Ovary (tissue), 9 donors: Measurements from ENCODE around the gene PANK4. TPM values are rescaled to one million over a fixed set of nuclear protein-coding genes. Genes with fewer than 3 reads are reported as not detected.

Experiments used
- DNase-seq, 5 donors: peaks; one replicate each; pipeline ENCODE4 v3.0.0-alpha.2; 2019 to 2020
- H3K27ac ChIP-seq, 2 donors: fragments of 200-600 bp; one replicate each; pipeline versions ENCODE4 v1.5.1 to v1.8.0; 2019 to 2022
- H3K27me3 ChIP-seq: fragments of 200-600 bp; one replicate; pipeline ENCODE4 v1.8.0; 2022
- H3K36me3 ChIP-seq: fragments of 200-600 bp; sonication (generic); one replicate; pipeline ENCODE4 v1.5.1; 2019
- H3K4me1 ChIP-seq: one replicate; pipeline ENCODE4 v1.8.1; 2013; ENCODE audit warnings: mild to moderate bottlenecking, moderate library complexity; ENCODE audit not compliant: insufficient read depth
- H3K4me3 ChIP-seq: fragments of 200-600 bp; sonication (generic); one replicate; pipeline ENCODE4 v1.5.1; 2017
- H3K9me3 ChIP-seq, 2 donors: fragments of 200-600 bp in 1 of 2; sonication (generic) in 1 of 2; one replicate each; pipeline versions ENCODE4 v1.5.1 to v1.8.1; 2013 to 2019; ENCODE audit warnings: mild to moderate bottlenecking in 1 of 2, moderate library complexity in 1 of 2
- CTCF ChIP-seq, 3 donors: fragments of 450-650 bp in 2 of 3; fragments of 200-600 bp in 1 of 3; IDR thresholded peaks; one replicate each; pipeline versions ENCODE4 v1.5.1 to v1.8.0; 2016 to 2022; ENCODE audit warnings: antibody characterized with exemption in 3 of 3, mild to moderate bottlenecking in 1 of 3
- EP300 ChIP-seq: sonication (generic); formaldehyde crosslinking; IDR thresholded peaks from one replicate; pipeline ENCODE4 v1.6.1; 2017; ENCODE audit warnings: antibody characterized with exemption
- POLR2A ChIP-seq: fragments of 450-650 bp; IDR thresholded peaks from one replicate; pipeline ENCODE4 v1.6.1; 2017; ENCODE audit warnings: antibody characterized with exemption, mild to moderate bottlenecking, moderate library complexity
- WGBS, 3 donors: extraction: QIAGEN DNeasy Blood & Tissue Kit in 1 of 3; methylation state at CpG; one replicate each; pipeline versions ENCODE4 v1.1.5 to v1.1.7; 2013 to 2017; 5-methylcytosine and 5-hydroxymethylcytosine counted together
- intact Hi-C, 4 donors: fragments of 100-400 bp; cut with DNase I; formaldehyde crosslinking; loops; one replicate each; pipeline versions ENCODE4 v1.11.0 to v1.15.1; 2022 to 2023
- polyA plus RNA-seq, 2 donors: library from polyadenylated mRNA; stranded (reverse); fragments of 200-250 nt in 1 of 2; fragments of 350-450 nt in 1 of 2; fragmentation: Illumina TruSeq in 1 of 2; extraction: RNeasy Lipid Tissue Mini Kit (QIAGEN cat#74804) in 1 of 2; gene quantifications; one replicate each; pipeline ENCODE4 v1.2.3, GENCODE V29; 2013 to 2014
- total RNA-seq, 7 donors: library from RNA; depleted of rRNA in 2 of 7; stranded (reverse); fragments of >200 nt in 2 of 7; fragmentation: NEBNext Ultra II Directional in 3 of 7; extraction: Animal tissue kit (Norgen Biotek cat#: 25700) in 3 of 7; gene quantifications; one replicate each; pipeline versions ENCODE4 v1.1.0 to v1.2.4, GENCODE V29; 2016 to 2023
- donor health status: DM: no; HTN: no; CAD: no; lungs with moderate emphysema.
- donor health status: DM: no; HTN: no; CAD: no.
- donor health status: Bipolar disorder and iron deficiency.
- donor health status: DM: yes; HTN: yes; CAD: no.
- donor health status: DM: no; HTN: no; CAD: no.
- donor health status: DM: yes; HTN: yes; CAD: no.

PANK4 gene
- total and polyA plus RNA-seq, 9 donors = 14.7 to 33.3 (median 26.1) TPM

DNA sequence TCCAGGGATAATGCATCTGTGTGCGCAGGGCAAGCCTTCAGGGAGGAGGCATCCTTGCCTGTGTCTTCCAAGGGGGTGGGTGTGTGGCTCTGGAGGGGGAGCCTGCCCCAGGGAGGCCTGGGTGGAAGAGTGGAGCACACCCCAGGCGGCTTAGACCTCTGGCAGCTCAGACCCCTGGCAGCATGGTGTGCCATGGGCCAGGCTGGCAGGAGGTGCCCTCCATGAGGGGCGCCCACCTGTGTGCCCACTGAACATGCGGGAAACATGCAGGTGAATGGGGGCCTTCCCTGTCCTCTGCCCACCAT is 1.1 kb upstream of the PANK4 start:
- no peak for TF ChIP-seq EP300
- TF ChIP-seq CTCF (IDR thresholded peaks at IDR 0.05) = no peak
- TF ChIP-seq POLR2A = no peak
- Histone ChIP-seq H3K4me1 (peaks cover 21% of the 10 kb centered on the region), H3K4me3 (no peak overlapping the region), H3K27me3 (peaks cover 21% of the 10 kb centered on the region), H3K9me3 (no peaks in the 10 kb centered on the region), H3K27ac (no peak overlapping the region), H3K36me3 (no peaks in the 10 kb centered on the region)
- DNase-seq = no peak
- WGBS, 3 donors = 92 to 96% (median 93%) methylated on average over 4 of the region's 4 CpGs
- intact Hi-C loops = no loop called here

DNA sequence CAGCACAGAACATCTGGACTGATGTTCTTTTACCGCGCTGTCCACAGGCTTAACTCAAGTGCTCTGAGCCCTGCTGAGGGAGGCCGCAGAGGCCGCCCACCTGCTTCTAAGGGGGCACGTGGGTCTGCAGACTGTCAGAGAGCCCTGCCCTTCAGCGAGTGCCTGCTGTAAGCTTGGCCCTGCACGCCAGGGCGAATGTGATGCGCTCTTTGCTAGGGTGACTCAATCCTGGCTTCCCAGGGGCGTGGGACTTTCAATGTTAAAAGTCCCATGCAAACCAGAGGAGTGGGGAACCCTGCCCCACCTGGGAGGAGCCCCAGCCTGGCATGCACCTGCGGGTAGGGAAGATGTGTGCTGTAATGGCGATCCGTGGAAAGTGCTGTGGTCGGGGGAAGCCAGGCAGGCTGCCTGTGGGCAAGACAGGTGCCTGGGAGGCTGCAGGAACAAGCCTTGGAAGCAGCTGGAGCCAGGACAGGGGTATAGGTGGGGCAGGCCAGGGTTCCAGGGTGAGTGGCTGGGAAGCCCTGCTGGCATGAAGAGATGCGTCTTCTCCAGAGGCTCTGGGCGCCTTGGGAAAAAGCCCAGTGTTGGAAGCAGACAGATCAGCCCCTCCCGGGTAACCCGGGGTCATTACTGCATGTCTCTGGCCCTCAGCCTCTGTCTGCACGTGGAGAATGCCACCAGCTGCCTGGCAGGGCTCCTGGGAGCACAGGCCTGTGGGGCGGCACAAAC is 594 bp upstream of the PANK4 start:
- intact Hi-C loops = no loop called here
- H3K36me3 ChIP-seq = no peaks in the 10 kb centered on the region
- peak overlapping the region; percentile 73 for H3K4me3 ChIP-seq
- H3K4me1 ChIP-seq = peaks cover 21% of the 10 kb centered on the region
- peaks cover 16% of the 10 kb centered on the region for H3K27me3 ChIP-seq
- WGBS, 3 donors = 34 to 36% (median 35%) methylated on average over 19 to 20 of the region's 20 CpGs
- no peaks in the 10 kb centered on the region for H3K9me3 ChIP-seq
- TF ChIP-seq POLR2A (no peak), EP300 (no peak), CTCF (IDR thresholded peaks at IDR 0.05) (no peak)
- H3K27ac ChIP-seq = peak overlapping the region; percentile 43 to 62
- DNase-seq = peak in 1 of 5 donors; percentile 57

GRCh38 chr1:2525572-2525919 is 850 bp downstream of the PANK4 start:
- peaks cover 21% of the 10 kb centered on the region for H3K4me1 ChIP-seq
- intact Hi-C loops = no loop called here
- TF ChIP-seq CTCF (IDR thresholded peaks at IDR 0.05) = no peak
- TF ChIP-seq EP300 = no peak
- no peak for TF ChIP-seq POLR2A
- WGBS, 3 donors = 1 to 3% (median 1%) methylated on average over 20 of the region's 20 CpGs
- no peaks in the 10 kb centered on the region for H3K36me3 ChIP-seq
- H3K27me3 ChIP-seq = peaks cover 4% of the 10 kb centered on the region
- no peak for DNase-seq
- no peaks in the 10 kb centered on the region for H3K9me3 ChIP-seq
- peak overlapping the region; percentile 73 for H3K4me3 ChIP-seq
- H3K27ac ChIP-seq = peak overlapping the region in 1 of 2 donors; percentile 66

- intact Hi-C loops = no loop called here
- TF ChIP-seq POLR2A = no peak
- TF ChIP-seq CTCF (IDR thresholded peaks at IDR 0.05) = no peak
- TF ChIP-seq EP300 = no peak
- H3K4me1 ChIP-seq = peaks cover 17% of the 10 kb centered on the region
- WGBS, 3 donors = 78 to 86% (median 79%) methylated on average over 10 of the region's 10 CpGs
- no peak overlapping the region for H3K27ac ChIP-seq
- H3K36me3 ChIP-seq = no peaks in the 10 kb centered on the region
- H3K9me3 ChIP-seq = no peaks in the 10 kb centered on the region
- no peaks in the 10 kb centered on the region for H3K27me3 ChIP-seq
- H3K4me3 ChIP-seq = no peak overlapping the region
- no peak for DNase-seq
Observed at GRCh38 chr1:2523891-2524609, 2.3 kb downstream of the PANK4 start.
